ENCODE measurements around the gene IL9.

GRCh38 chr5:135877570-135878155 is 18.0 kb downstream of the IL9 start:
- TF ChIP-seq CTCF (IDR thresholded peaks at IDR 0.05; ENCODE audit: low read length) (no peak), EZH2 (optimal IDR thresholded peaks at IDR 0.05; ENCODE audit: low read depth, low read length) (no peak), EZH2phosphoT487 (IDR thresholded peaks at IDR 0.05; ENCODE audit: low read length) (no peak)

Measured in MM.1S (cell line).